CD1c-positive myeloid dendritic cell (primary cell): ENCODE results near the gene CDR2L.
"Not testable (repeated sequence)": the region's sequence is repeated elsewhere in the genome, so short reads cannot be mapped to it uniquely, and the experiment has no call there.

ENCODE experiments used
- DNase-seq: peaks from one replicate; pipeline ENCODE4 v3.0.0-alpha.2; 2016; ENCODE audit errors: extremely low spot score

Gene CDR2L

DNA sequence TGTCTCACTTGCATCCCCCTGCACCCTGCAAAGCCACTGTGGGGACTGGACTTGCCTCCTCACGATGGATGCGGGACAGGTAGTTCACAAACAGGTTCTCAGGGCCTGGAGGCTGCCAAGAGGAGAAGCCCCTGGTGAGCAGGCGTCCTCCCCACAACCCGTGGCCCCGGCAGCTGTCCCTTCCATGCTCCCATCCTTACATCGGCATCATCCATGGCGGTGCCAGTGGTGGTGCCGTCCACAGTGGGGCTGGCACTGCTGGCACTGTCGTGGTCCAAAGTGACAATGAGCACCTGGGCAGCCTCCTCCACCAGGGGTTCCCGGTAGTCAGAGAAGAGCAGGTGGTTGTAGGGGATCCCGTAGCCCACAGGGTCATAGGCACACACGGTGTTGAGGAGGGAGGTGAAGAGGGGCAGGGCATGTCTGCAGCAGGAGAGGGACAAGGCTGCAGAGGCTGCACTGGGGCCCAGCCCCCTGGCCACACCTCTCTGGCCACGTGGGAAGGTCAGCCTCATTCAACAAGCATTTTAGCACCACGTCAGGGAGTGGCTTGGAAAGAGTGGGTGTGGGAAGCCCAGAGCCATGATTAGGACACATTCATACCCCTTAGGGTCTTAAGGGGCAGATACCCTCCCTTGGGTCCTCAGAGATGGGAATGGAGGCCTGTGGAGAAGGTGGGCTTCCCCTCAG is 27.5 kb upstream of the CDR2L start:
- no peak for DNase-seq

DNA sequence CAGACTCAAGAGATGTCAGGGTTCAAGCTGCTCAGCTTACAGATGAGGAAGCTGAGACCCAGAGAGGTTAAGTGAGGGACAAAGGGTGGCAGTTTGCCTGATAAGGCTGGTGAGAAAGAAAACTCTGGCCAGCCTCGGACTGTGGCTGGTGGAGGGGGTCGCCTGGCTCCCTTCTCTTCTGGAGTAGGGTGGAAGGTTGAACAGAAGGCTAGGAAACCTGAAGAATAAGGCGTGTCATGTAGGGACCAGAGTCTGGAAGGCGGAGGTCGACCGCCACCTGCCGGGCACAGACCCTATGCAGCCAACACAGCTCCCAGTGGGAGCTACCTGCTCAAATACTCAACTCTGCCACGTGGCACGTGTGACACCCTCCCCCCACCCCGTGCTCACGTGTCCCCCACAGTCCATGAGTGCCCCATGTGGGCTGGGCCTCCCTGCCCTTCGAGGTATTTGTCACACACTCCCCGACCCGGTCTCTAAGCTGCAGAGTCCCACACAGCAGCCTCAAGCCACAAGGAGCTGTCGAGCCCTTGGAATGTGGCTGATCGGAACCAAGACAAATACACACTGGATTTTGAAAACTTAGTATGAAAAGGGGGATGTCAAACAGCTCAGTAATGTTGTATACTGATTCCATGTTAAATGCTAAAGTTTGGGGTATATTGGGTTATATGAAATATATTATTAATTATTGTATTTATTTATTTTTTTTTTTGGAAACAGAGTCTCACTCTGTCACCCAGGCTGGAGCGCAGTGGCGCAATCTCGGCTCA is 26.7 kb upstream of the CDR2L start:
- peak; percentile 25 for DNase-seq

DNA sequence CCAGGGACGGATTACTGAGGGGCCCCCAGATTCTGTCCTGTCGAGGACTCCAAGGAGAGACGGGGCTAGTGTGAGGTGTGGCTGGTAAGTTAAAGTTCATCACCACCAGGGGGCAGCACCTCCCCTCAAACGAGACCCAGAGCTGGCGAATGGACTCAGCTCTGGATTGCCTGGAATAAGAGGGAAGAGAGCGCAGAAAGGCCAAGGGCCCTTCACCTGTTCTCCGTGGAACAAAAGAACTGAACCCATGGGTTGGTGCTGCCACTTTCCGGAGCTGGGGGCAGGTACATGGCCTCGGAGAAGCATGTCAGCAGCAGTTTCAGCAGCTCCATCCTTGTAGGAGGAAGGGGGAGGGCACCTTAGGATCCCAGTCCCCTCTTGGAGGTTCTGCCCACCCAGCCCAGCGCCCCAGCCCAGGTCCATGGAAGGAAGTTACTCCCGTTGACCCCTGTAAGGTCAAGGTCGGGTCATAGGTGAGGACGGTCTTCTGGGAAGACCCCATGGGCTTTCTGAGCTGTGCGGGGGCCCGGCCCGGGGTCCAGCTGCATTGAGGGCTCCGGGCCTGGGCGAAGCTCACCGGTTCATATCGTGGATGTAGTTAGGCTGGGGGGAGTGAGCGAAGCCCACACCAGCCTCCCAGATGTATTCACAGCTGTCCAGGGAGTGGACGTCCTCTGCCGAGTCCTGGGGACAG is 25.6 kb upstream of the CDR2L start:
- peak; percentile 89 for DNase-seq

DNA sequence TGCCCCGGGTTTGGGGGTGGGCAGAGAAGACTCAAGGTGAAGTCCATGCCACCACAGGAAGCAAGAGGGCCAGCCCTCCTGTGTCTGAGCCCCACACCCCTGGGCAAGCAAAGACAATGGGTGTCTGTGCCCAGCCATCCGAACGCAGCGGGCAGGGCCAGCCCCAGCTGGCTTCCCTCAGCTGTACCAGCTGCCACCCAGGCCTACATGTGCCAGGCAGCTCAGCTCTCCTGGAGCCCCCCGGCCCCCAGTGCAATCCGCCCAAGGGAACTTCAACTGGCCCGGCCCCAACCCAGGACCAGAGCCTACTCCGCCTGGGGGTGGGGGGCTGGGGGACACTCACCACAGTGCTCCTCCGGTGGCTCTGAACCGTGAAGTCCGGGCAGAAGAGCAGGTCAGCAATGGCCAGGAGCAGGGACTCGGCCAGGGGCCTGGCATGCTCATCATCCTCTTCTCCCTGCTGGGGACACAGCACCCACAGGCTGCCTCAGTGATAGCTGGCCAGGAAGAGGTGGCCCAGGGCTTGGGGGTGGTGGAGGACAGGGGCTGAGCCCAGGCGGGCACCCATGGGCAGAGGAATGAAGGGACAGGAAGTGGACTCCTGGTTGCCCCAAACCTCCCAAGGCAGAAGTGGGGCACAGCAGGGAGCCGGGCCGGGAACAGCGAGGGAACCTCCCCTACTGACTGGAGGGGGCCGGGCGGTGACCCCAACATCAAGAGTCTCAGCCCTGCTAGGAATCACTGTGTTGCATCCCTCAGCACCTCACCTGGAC is 24.6 kb upstream of the CDR2L start:
- DNase-seq = no peak

DNA sequence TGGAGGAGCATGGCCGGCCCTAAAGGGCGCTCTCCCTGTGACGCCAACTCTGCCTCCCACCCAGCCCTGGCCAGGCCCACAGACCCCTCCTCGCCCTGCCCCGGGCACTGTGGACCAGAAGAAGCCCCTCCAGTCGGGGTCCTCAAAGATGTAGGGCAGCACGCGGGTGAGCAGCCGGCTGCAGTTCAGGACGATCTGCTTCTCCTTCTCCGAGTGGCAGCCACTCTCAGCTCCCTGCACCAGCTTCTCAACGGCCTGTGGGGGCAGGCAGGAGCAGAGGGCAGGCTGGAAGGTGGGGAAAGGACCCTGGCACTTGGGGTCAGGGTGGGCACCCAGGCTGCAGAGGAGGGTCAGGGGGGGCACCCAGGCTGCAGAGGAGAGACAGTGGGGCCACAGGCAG is 23.8 kb upstream of the CDR2L start:
- DNase-seq = no peak

DNA sequence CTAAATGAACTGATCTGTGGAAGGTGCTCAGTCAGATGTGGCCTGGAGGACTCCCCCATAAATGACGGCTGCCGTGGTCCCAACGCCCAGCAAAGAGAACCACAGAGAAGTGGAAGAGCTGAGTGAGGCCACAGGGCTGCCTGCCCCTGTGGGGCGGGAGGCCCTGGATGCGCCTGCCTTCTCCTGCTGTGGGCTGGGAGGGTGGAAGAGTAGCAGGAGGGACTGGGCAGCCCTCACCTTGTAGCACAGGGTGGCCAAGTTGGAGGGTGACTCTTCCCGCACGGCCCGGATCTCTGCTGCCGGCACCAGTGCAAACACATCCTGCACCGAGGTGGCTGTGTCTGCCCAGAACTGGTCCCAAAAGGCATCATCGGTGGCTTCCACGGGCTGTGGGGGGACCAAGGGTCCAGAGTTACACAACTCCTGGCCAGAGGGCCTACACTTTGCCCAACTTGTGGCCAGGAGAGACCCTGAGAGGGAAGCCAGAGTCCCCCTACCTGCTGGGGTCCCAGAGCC is 23.1 kb upstream of the CDR2L start:
- DNase-seq = no peak

DNA sequence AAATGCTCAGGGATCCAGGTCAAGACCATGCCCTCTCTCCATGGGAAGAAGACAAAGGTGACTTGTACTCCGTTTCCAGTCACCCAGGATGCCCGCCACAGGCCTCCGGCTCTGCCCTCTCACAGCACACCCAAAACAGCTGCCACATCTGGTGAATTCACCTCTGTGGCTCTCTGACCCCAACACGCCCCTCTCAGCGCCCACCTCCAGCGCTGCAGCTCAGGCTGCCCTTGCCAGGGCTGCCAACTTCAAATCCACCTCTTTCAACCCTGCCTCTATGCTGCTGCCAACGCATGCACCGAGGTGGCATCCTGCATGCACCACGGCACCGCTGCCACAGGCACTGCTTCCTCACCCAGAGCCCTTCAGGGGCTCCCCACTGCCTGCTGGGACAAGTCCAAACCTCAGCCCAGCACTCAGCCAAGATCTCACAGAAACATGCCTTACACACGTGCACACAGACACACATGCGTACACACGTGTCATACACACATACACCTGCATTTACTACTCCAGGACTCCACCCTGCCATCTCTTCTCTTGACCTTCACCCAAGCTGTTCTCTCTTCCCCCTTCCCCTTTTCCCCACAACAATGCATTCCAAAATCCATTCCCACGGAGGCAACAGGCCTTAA is 22.3 kb upstream of the CDR2L start:
- DNase-seq = no peak

DNA sequence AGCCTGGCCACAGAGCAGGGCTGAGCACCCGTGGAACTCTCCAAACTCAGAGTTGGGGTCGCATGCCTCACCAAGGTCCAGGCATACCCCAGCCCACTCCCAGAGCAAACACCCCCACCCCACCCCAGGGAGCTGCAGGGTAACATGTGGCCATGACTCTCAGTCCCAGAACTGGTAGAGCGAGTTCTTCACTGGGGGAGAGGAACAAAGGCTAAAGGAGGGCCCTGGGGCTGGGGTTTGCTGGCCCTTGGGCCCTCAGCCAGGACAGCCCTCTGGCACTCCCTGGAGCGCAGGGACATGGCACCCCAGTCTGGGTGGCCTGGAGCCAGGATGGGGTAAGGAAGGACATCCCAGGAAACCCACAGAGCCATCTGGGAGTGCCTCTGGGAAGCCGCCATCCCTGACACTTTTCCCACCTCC is 19.1 kb upstream of the CDR2L start:
- DNase-seq = no peak

DNA sequence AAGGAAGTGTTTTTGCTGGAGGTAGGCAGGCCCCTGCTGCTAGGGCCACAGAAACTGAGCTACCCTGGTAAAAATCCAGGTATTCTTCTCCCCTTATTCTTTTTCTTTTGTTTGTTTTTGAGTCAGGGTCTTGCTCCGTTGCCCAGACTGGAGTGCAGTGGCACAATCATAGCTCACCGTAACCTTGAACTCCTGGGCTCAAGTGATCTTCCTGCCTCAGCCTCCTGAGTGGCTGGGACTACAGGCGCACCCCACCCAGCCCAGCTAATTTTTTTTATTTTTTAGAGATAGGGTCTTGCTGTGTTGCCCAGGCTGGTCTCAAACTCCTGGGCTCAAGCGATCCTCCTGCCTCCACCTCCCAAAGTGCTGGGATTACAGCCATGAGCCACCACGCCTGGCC is 17.9 kb upstream of the CDR2L start:
- not testable (repeated sequence) for DNase-seq

DNA sequence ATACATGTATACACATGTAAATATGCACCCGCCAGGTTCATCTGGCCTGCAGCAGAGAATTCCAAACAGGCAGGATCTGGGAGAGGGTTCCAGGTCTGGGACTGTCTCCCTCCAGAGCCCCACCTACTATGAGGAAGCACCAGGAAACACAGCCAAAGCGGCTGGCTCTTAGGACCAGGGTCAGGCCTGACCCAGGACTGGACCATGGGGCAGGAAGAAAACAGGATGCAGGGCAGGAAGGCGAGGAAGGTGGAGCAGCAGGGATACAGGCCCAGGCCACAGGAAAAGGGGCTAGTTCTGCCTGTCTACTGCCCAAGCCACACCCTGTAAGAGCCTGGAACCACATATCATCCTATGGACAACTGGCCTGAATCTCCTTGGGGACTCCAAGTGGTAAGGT is 17.0 kb upstream of the CDR2L start:
- DNase-seq = no peak

DNA sequence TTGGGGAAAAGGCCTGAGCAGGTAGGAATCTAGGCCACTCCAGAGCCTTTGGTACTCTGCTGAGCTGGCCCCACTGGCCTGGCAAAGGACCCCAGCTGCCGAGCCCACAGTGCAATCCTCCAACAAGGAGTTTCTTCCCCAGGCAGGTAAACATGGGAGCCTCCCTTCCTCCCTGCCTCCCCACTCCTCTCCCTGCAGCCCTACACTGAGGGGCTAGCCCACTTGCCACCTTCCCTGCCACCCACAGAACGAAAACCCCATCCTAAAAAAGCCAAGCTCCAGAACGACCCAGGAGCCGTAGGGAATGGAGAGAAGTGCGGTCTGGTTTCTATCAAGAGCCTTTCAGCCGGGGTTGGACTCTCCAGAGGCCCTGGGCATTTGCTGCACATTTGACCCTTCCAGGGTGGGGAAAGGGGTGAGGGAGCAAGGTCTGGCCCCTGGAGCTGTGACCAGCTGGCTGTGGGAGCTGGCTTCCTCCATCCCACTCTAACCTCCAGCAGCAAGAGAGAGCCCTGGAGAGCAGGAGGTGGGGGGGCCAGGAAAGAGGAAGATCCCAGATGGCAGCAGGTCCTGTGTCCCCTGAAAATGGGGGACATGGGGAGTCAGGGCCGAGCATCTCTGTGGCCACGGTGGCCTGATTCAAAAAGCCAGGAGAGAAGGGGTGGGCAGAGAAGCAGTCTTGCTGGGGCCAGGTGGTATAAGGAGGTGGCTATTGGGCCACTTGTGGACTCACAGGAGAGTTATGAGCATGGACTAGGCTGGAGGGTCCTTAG is 16.2 kb upstream of the CDR2L start:
- DNase-seq = no peak

DNA sequence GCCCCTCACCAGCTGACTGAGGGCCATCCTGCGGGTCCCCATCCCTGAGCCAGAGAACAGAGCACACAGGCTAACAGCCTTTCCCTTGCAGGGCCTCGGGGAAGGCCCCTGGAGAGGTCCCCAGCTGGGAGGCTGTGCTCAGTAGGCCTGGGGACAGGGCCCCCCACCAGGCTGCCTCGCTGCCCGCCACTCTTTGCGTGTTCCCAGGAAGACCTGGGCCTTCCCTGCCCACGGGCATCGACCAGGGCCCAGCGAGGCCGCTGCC is 15.7 kb upstream of the CDR2L start:
- no peak for DNase-seq

DNA sequence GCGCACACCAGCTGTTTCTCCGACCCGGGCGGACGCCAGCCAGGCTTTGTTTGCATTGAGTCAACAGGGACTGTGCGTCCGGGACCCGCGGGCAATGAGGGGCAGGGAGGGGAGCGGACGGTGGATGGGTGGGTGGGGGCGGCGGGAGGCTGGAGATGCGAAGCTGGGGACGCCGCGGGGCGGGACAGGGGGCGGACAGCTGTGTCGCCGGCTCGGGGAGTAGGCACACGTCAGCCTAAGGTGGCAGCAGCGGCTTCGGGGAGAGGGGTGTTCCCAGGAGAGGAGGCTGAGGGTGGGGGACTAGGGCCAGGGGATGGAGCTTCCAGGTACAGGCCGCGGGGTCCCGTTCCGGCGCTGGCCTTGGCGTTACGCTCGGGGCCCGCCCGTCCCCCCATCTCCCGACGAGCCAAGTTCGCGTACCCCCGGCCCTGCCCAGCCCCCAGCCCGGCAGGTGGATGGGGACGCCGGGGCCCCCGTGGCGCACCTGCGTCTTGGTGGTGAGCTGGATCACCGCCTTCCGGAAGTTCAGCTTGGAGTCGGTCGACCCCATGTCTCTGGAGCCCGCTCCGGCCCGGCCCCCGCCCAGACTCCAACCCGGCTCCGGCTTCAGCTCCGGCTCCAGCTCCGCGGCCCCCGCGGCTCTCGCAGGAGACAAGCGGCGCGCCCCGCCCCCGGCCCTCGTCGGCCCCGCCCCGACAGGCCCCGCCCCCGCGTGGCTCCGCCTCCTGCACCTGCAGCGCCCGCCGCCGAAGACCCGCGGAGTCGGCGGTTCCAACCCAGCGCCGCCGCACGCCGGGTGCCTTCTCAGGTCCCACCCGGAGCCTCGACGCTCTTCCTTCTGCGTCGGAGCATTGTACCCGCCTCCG is 15.1 kb upstream of the CDR2L start, which contains the start of gene HID1:
TSS of gene HID1 (minus strand) at position 653 of the 866 bp plus-strand sequence. CDS start at position 550, 103 bp downstream.
- peak; percentile 56 for DNase-seq

DNA sequence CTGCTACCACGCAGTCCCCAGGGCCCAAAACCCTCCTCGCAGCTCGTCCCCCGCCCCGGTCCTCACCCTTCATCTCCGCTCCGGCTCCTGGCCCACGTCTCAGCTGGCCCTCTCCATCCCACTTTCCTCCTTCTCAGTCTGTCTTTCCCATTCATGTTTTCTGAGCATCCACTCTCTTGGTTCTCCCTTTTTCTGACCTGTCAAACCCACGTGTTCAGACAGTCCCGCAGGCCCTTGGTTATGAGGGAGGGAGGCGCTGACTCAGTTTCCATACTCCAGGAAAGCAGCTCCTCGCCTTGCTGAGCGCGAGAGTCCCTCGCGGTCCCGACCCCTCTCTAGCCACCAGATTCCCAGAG is 14.5 kb upstream of the CDR2L start:
- no peak for DNase-seq

DNA sequence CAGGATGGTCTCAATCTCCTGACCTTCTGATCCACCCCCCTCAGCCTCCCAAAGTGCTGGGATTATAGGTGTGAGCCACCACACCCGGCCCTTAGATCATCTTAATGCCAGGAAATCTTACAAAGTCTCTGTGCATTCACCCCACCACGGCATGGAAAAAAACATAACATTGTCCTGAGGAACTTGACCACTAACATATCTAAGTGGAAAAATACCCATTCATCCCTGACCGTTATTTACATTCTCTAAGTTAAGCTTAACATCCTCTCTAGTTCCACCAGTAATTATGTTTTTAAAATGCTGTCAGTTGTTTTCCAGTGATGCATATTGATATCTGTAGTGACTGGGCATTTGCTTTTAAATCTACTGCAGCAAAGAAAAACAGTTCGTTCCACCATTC is 11.5 kb upstream of the CDR2L start:
- no peak for DNase-seq

DNA sequence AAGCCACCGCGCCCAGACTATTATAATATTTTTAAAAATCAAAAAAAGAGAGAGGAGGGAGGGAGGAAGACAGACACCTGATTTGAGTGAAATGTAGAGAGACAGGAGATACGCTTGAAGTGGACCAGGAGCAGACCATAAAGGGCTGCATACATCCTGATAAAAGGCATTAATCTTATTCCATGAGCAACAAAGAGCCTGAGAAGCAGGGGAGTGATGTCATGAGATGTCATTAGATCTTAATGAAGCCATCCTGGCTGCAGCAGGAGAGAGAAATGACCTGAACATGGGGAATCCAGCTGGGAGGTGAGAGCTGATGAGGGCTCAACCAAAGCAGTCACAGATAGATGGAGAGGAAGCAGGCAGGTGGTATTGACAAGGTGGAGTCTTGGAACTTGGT is 9.6 kb upstream of the CDR2L start:
- DNase-seq = no peak

DNA sequence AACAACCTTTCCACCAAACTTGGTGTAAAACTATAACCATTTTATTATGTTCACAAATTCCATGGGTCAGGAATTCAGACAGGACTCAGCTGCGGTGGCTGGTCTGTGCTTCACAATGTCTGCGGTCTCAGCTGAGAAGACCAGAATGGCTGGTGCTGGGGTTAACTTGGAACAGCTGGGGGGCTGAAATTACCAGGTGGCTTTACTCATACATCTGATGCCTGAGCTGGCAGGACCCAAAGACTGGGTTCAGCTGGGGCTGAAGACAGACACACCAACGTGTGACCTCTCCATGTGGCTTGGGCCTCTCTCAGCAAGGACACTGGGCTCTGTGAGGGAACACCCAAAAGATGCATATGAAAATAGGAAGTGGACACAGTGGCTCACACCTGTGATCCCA is 9.2 kb upstream of the CDR2L start:
- DNase-seq = no peak

DNA sequence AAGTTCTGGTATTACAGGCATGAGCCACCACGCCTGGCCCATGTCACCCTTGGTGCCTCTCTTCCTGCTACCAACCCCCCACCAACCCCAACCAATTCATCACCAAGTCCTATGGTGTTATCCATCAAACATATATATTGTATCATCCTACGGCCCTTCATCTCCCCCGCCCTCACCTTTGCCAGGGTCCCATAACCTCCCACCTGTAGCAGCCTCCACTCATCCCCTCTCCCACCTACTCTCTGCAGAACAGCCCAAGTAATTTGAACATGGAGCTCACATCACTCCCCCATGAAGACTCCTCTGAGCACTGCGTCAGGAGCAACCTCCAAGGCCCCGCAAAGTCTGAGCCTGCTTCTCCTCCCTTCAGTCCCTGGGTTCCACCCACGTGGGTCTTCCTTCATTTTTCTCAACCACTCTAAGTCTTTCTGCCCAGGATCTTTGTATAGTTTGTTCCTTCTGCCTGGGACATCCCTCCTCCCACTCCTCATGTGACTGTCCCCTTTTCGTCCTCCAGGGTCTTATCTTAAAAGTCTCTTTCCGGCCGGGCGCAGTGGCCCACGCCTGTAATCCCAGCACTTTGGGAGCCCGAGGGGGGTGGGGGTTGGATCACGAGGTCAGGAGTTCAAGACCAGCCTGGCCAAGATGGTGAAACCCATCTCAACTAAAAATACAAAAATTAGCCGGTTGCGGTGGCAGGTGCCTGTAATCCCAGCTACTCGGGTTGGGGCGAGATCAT is 7.9 kb upstream of the CDR2L start:
- no peak for DNase-seq

DNA sequence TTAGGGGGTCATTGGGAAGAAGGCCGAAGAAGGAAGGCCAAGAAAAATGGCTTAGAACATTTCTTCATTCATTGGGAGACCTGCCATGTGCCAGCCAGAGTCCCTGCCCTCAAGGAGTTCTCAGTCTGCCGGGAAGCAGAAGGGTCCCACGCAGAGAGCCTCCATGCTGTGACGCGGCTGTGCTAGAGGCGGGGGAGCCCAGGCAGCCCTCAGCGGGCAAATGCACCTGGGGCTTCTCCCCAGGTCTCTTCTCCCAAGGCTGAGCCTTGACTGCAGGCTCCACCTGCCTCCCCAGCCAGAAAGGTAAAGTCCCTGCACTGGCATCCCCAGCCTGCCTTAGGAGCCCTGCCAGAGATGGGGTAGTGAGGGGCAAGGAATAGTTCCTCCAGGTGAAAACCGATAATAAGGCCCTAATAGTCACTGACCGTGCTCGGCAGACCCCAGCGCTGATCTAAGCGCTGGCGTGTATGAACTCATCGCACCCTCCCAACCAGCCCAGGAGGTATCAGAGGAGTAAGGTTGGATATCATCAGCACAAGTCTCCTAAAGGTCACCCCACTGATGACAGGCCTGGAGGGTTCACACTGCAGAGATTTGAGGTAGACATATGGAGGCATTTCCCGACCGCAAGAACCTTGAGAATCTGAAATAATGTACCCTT is 6.0 kb upstream of the CDR2L start:
- DNase-seq = no peak
